Coronary artery (tissue), 2 donors: ENCODE data around the gene UMODL1.
"Not testable (repeated sequence)": the region's sequence is repeated elsewhere in the genome, so short reads cannot be mapped to it uniquely, and the experiment has no call there.

Experiments used
- DNase-seq: peaks from one replicate; pipeline ENCODE4 v3.0.0-alpha.2; 2017; ENCODE audit warnings: low spot score
- H3K27ac ChIP-seq, 2 donors: fragments of 200-600 bp; sonication (generic); one replicate each; pipeline ENCODE4 v1.5.1; 2016 to 2019
- H3K4me3 ChIP-seq: fragments of 200-600 bp; sonication (generic); 2 replicates; pipeline ENCODE4 v1.5.1; 2016; ENCODE audit warnings: mild to moderate bottlenecking, moderate library complexity
- TF ChIP-seq, protein P1 (sequence below): fragments of 200-600 bp; sonication (generic); IDR thresholded peaks from one replicate; pipeline ENCODE4 v1.5.1; 2019; ENCODE audit warnings: antibody characterized with exemption

UMODL1 gene

DNA sequence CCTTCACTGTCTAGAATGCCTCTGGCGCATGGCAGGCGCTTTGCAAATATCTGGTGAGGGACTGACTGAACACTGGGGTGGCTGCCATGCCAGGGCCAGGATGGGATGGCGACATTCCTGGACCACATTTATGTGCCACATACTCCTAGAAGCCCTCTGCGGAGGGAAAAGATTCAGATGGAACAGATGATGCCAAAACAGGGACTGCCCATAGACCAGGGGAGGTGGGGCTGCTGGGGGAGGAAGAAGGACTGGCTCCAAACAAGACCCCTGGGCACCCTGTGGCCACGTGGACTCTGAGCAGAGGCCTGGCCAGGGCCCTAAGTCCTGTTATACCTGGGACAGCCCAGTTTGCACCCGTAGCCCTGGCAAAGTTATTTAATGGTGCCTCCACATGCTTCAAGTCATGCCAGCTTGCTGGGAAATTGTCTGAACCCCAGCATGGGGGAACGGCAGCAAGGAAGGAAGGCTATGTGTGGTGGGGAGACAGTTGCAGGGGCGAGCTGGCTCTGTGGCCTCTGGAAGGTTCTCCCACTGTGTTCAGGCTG lies 44.1 kb downstream of the UMODL1 start:
- no peak for DNase-seq
- TF ChIP-seq, protein P1, sequence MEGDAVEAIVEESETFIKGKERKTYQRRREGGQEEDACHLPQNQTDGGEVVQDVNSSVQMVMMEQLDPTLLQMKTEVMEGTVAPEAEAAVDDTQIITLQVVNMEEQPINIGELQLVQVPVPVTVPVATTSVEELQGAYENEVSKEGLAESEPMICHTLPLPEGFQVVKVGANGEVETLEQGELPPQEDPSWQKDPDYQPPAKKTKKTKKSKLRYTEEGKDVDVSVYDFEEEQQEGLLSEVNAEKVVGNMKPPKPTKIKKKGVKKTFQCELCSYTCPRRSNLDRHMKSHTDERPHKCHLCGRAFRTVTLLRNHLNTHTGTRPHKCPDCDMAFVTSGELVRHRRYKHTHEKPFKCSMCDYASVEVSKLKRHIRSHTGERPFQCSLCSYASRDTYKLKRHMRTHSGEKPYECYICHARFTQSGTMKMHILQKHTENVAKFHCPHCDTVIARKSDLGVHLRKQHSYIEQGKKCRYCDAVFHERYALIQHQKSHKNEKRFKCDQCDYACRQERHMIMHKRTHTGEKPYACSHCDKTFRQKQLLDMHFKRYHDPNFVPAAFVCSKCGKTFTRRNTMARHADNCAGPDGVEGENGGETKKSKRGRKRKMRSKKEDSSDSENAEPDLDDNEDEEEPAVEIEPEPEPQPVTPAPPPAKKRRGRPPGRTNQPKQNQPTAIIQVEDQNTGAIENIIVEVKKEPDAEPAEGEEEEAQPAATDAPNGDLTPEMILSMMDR = no peak
- H3K27ac ChIP-seq = no peak overlapping the region
- H3K4me3 ChIP-seq = no peak overlapping the region

DNA sequence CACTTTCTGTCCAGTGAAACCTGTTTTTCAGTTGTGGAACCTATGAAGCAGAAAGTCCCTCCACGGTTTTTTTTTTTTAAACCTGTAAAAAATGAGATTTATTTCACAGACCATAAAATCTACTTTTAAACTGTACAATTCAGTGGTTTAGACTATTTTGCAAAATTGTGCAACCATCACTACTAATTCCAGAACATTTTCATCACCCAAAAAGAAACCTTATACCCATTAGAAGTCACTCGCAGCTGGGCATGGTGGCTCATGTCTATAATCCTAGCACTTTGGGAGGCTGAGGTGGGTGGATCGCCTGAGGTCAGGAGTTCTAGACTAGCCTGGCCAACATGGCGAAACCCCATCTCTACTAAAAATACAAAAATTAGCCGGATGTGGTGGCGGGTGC lies 45.4 kb downstream of the UMODL1 start:
- DNase-seq, H3K4me3 ChIP-seq, H3K27ac ChIP-seq: not testable (repeated sequence)

DNA sequence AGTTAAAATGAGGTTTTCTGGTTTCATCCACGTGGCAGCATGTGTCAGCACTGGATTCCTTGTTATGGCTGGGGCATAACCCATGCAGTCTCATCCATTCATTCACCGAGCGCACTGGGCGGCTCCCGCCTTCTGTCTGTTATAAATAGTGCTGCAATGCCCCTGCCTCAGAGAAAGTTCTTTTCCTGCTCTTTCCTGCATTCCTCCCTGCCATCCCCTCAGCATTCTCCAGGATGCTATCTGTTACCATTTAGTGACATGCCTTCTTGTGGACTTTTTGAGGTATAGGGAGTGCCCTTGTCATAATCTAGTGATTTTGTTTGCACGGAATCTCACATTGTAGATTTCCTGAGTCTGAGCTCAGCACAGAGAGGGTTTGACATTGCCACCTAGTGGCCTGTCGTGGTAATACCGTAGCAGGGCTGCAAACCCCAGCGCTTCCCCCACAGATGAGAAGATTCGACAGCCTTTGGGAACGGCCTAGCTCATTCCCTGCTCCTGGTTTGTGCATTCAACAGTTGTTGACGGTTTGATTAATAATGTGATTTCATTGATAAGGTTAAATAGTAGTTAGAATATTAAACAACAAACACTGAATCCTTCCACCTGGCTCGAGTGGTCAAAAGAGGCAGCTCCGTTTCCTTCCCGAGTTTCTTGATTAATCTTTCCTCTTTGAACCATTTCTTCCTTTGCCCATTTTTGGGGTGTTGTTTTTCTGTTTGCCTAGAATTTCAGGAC lies 46.3 kb downstream of the UMODL1 start:
- H3K4me3 ChIP-seq = peak overlapping the region; percentile 33
- no peak overlapping the region for H3K27ac ChIP-seq

DNA sequence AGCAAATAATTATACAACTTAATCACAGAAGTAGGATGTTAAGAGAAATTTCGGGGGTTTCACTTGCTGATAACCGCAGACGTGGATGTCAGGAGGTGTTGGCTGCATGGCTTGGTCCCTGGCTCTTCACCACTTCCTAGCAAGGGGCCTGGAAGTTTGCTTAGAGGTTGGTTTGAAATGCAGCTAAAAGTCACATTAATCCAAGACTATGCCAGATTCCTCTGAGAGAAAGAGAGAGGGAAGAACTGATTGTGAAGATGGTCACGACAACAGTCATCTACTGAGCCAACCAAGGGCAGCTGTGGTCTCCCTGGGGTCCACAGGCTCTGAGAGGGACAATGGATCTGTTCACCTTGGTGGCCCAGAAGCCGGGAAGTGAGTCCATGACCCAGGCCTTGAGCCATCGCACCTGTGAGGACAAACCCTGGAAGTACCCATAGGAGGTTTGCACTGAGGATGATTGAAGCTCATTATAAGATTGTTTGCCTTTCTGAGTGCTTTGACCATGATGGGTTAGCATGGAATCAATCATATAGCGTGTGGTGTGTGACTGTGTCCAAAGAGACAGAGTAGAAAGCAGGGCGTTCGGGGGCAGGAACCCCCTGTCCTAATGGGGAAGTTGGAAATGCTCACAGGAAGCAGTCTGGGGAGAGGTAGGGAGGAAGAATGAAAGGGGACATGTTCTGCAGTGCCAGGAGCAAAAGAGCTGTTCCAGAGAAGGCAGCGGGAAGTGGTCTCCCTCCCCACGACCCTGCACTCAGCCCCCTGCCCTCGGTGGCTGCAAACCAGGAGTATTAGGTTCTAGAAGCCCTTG lies 47.1 kb downstream of the UMODL1 start:
- no peak for DNase-seq

More for the DNA sequence above, 46.3 kb downstream of the UMODL1 start:
- no peak for DNase-seq
- TF ChIP-seq, protein P1 = peak; percentile 93

DNA sequence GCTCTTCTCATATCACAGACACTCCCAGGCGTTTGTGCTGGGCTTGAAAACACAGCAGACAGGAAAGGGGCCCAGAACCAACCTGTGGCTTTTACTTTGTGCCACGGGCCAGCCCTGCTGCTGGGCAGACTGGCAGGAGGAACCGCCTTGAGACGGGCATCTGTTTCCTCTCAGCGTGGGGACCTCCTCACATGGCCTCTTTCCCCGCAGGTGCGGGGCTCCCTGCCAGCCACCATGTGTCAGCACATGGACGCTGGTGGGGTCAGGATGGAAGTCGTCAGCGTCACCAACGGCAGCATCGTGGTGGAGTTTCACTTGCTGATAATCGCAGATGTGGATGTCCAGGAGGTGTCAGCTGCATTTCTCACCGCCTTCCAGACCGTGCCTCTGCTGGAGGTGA lies 47.8 kb downstream of the UMODL1 start:
- TF ChIP-seq, protein P1 = no peak
- Histone ChIP-seq H3K4me3 (no peak overlapping the region), H3K27ac (no peak overlapping the region)
- no peak for DNase-seq

More for the DNA sequence above, 47.1 kb downstream of the UMODL1 start:
- H3K27ac ChIP-seq = no peak overlapping the region
- TF ChIP-seq, protein P1 = no peak
- H3K4me3 ChIP-seq = no peak overlapping the region

DNA sequence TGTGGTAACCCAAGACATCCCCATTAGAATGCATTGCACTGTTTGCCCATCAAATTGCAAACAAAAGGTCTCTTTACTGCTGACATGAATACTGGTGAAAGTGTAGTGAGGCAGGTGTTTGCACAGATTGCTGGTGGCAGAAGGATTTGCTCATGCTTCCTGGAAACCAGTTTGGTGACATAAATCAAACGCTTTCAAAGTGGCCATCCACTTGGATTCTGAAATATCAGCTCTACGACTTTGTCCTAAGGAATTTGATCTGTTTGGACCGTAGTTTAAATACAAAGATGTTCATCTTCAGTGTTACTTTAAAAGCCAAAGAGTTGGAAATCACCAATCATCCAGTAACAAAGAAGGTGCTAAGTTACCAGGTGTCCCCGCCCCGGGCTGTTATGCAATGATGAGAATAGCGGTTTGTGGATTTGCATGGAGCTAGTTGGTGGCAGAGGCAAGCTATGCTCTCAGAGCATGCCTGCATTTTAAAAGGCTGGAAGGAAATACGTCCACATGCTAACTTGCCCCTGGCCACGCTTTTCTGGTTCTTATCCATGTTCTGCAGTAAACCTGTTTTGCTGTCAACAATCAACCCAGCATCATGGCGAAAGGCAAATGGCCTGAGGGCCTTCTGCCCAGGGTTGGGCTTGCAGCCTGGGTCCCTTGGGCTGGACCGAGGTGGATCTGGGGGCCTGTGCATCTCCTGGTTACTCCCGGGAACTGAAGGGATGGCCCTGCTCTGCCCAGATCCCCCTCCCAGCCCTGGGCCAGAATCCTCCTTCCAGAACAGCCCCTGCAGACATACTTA lies 49.2 kb downstream of the UMODL1 start:
- DNase-seq = no peak
- H3K27ac ChIP-seq = no peak overlapping the region

More for the DNA sequence above, 49.2 kb downstream of the UMODL1 start:
- TF ChIP-seq, protein P1 = no peak
- H3K4me3 ChIP-seq = no peak overlapping the region
